Measurements from ENCODE around the gene INPP4B. TPM values are rescaled to one million over a fixed set of nuclear protein-coding genes. Genes with fewer than 3 reads are reported as not detected.

INPP4B gene
- total RNA-seq, 1 experiment from 2014 or later = 14.3 TPM

DNA sequence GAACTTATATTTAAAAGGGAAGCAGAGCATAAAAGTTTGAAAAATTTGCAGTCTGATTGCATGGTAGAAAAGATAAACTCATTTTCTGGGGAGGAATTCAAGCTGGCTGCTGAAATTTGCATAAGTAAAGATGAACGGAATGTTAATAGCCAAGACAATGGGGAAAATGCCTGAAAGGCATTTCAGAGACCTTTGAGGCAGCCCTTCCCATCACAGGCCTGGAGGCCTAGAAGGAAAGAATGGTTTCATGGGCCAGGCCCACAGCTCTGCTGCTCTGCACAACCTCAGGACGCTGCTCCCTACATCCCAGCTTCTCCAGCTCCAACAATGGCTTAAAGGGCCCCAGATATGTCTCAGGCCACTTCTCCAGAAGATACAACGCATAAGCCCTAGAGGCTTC, 46.9 kb upstream of the INPP4B start:
- Histone ChIP-seq H4K20me1 (ENCODE audit: insufficient read depth) (no peaks in the 10 kb centered on the region), H2AFZ (ENCODE audit: low read depth, low read length, poor library complexity, severe bottlenecking) (no peak overlapping the region), H3K4me1 (ENCODE audit: control insufficient read depth in 1 of 2, insufficient read depth in 2 of 2, low read length in 2 of 2) (no peaks in the 10 kb centered on the region), H3K9me3 (ENCODE audit: control insufficient read depth in 1 of 2, insufficient read depth in 1 of 2, low read depth in 1 of 2, low read length in 2 of 2) (peaks cover 6 to 7% of the 10 kb centered on the region in 2 experiments; a peak in 2 of 4 replicates), H3K9ac (ENCODE audit: low read length) (no peak overlapping the region), H3K27ac (ENCODE audit: low read depth, low read length) (no peak overlapping the region), H3K79me2 (ENCODE audit: insufficient read depth, low read length) (no peaks in the 10 kb centered on the region), H3K4me2 (ENCODE audit: low read length) (no peak overlapping the region), H3K27me3 (ENCODE audit: insufficient read depth, low read length) (no peaks in the 10 kb centered on the region), H3K9me2 (ENCODE audit: insufficient read depth) (no peaks in the 10 kb centered on the region), H3K36me3 (ENCODE audit: control insufficient read depth in 1 of 2, insufficient read depth in 2 of 2, low read length in 2 of 2) (no peaks in the 10 kb centered on the region), H3K4me3 (replicated peaks in 1 of 2; ENCODE audit: low read depth in 1 of 2, low read length in 2 of 2) (no peak overlapping the region)
- CTCF ChIA-PET = no interaction called here
- POLR2A ChIA-PET = no interaction called here
- no TSS peak for BruUV-seq (replicated peaks)
- RAD21 ChIA-PET (ENCODE audit: low non-redundant PET in 1 of 2, low total read pairs in 2 of 2, uncharacterized antibody in 2 of 2, unreplicated experiment in 2 of 2) = no interaction called here
- ATAC-seq = no peak
- TF ChIP-seq EGR1 (IDR thresholded peaks at IDR 0.05; ENCODE audit: low read depth) (no peak), JUND (IDR thresholded peaks at IDR 0.05) (no peak), SP1 (IDR thresholded peaks at IDR 0.05; ENCODE audit: low read depth) (no peak), CBX3 (IDR thresholded peaks at IDR 0.05; ENCODE audit: low read depth) (no peak), POLR2A (IDR thresholded peaks at IDR 0.05; ENCODE audit: borderline replicate concordance, extremely low read depth, insufficient read depth, insufficient read length) (no peak), FOSL1 (IDR thresholded peaks at IDR 0.05; ENCODE audit: low read depth) (no peak), EZH2 (IDR thresholded peaks at IDR 0.05) (no peak)
- TF ChIP-seq, protein P1, sequence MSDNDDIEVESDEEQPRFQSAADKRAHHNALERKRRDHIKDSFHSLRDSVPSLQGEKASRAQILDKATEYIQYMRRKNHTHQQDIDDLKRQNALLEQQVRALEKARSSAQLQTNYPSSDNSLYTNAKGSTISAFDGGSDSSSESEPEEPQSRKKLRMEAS (IDR thresholded peaks at IDR 0.05) = no peak
- TF ChIP-seq, protein P2, sequence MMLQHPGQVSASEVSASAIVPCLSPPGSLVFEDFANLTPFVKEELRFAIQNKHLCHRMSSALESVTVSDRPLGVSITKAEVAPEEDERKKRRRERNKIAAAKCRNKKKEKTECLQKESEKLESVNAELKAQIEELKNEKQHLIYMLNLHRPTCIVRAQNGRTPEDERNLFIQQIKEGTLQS (IDR thresholded peaks at IDR 0.05) = no peak
- TF ChIP-seq, protein P3, sequence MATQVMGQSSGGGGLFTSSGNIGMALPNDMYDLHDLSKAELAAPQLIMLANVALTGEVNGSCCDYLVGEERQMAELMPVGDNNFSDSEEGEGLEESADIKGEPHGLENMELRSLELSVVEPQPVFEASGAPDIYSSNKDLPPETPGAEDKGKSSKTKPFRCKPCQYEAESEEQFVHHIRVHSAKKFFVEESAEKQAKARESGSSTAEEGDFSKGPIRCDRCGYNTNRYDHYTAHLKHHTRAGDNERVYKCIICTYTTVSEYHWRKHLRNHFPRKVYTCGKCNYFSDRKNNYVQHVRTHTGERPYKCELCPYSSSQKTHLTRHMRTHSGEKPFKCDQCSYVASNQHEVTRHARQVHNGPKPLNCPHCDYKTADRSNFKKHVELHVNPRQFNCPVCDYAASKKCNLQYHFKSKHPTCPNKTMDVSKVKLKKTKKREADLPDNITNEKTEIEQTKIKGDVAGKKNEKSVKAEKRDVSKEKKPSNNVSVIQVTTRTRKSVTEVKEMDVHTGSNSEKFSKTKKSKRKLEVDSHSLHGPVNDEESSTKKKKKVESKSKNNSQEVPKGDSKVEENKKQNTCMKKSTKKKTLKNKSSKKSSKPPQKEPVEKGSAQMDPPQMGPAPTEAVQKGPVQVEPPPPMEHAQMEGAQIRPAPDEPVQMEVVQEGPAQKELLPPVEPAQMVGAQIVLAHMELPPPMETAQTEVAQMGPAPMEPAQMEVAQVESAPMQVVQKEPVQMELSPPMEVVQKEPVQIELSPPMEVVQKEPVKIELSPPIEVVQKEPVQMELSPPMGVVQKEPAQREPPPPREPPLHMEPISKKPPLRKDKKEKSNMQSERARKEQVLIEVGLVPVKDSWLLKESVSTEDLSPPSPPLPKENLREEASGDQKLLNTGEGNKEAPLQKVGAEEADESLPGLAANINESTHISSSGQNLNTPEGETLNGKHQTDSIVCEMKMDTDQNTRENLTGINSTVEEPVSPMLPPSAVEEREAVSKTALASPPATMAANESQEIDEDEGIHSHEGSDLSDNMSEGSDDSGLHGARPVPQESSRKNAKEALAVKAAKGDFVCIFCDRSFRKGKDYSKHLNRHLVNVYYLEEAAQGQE (IDR thresholded peaks at IDR 0.05; ENCODE audit: low read depth) = no peak
- TF ChIP-seq, protein P4, sequence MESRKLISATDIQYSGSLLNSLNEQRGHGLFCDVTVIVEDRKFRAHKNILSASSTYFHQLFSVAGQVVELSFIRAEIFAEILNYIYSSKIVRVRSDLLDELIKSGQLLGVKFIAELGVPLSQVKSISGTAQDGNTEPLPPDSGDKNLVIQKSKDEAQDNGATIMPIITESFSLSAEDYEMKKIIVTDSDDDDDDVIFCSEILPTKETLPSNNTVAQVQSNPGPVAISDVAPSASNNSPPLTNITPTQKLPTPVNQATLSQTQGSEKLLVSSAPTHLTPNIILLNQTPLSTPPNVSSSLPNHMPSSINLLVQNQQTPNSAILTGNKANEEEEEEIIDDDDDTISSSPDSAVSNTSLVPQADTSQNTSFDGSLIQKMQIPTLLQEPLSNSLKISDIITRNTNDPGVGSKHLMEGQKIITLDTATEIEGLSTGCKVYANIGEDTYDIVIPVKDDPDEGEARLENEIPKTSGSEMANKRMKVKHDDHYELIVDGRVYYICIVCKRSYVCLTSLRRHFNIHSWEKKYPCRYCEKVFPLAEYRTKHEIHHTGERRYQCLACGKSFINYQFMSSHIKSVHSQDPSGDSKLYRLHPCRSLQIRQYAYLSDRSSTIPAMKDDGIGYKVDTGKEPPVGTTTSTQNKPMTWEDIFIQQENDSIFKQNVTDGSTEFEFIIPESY (IDR thresholded peaks at IDR 0.05; ENCODE audit: extremely low read depth, insufficient replicate concordance, low read length) = no peak
- DNase-seq (ENCODE audit: low read depth, low spot score) = no peak
- intact Hi-C loops (cut with micrococcal nuclease) = no loop called here
